Measurements from ENCODE around the gene A2M.

DNA sequence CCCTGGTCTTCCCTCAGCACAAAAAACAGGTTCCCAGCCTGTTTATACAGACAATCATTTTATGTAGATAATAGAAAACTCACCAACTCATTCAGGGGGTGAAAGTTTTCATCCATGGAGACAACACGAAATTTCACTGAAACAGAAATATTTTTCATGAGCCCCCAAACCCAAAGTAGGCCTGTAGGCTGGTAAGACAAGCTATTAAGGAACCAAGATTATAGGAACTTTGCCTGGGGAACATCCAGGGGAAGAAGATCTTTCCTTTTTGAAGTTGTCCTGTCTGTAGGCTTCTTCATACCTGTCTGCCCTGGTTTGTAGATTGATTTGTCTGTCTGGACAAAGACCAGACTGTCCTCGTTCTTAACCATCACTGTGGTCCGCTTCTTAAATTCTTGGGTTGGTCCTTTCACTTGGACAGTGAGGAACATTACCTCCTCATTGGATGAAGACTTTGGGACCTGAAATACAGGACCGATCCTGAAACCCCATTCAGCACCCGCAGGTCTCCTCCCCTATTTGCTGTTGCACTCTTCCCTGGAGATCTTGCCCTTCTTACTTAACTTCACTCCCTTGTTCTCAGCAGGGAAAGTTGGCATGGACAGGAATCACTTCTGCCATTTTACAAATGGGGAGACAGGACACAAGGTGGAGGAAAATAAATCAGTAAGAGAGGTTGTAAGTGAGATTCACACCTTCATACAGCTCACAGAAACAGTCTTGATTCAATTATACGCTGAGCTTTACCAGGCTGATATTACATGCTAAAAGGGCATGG is 3.5 kb downstream of the A2M start:
- TF ChIP-seq, protein P1, sequence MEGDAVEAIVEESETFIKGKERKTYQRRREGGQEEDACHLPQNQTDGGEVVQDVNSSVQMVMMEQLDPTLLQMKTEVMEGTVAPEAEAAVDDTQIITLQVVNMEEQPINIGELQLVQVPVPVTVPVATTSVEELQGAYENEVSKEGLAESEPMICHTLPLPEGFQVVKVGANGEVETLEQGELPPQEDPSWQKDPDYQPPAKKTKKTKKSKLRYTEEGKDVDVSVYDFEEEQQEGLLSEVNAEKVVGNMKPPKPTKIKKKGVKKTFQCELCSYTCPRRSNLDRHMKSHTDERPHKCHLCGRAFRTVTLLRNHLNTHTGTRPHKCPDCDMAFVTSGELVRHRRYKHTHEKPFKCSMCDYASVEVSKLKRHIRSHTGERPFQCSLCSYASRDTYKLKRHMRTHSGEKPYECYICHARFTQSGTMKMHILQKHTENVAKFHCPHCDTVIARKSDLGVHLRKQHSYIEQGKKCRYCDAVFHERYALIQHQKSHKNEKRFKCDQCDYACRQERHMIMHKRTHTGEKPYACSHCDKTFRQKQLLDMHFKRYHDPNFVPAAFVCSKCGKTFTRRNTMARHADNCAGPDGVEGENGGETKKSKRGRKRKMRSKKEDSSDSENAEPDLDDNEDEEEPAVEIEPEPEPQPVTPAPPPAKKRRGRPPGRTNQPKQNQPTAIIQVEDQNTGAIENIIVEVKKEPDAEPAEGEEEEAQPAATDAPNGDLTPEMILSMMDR (IDR thresholded peaks at IDR 0.05), result no peak
- no peak for TF ChIP-seq POLR2A (IDR thresholded peaks at IDR 0.05)
